ENCODE results near the gene NFIX.
A peak's percentile ranks its signal among the peaks of the same experiment; 100 is the strongest.

- TF ChIP-seq POLR2A (IDR thresholded peaks at IDR 0.05) (no peak), EP300 (IDR thresholded peaks at IDR 0.05; ENCODE audit: low read depth) (no peak)
- TF ChIP-seq, protein P1, sequence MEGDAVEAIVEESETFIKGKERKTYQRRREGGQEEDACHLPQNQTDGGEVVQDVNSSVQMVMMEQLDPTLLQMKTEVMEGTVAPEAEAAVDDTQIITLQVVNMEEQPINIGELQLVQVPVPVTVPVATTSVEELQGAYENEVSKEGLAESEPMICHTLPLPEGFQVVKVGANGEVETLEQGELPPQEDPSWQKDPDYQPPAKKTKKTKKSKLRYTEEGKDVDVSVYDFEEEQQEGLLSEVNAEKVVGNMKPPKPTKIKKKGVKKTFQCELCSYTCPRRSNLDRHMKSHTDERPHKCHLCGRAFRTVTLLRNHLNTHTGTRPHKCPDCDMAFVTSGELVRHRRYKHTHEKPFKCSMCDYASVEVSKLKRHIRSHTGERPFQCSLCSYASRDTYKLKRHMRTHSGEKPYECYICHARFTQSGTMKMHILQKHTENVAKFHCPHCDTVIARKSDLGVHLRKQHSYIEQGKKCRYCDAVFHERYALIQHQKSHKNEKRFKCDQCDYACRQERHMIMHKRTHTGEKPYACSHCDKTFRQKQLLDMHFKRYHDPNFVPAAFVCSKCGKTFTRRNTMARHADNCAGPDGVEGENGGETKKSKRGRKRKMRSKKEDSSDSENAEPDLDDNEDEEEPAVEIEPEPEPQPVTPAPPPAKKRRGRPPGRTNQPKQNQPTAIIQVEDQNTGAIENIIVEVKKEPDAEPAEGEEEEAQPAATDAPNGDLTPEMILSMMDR (IDR thresholded peaks at IDR 0.05) = peak; percentile 94 to 97 (median 96)
These were observed 98.3 kb downstream of the NFIX start for GRCh38 chr19:13093407-13094105.
